T-helper 17 cell (primary cell): Measurements from ENCODE around the gene TESMIN. TPM values are rescaled to one million over a fixed set of nuclear protein-coding genes. Genes with fewer than 3 reads are reported as not detected.

Experiments
- ATAC-seq: fragments of 150-1000 bp; cut with Tn5 transposase; 2 replicates; pipeline ENCODE4 v1.10.0; 2021; ENCODE audit warnings: mild to moderate bottlenecking, moderate library complexity
- DNase-seq, 3 donors: peaks; one replicate each; pipeline versions ENCODE4 v3.0.0 to v3.0.0-alpha.2; 2020 to 2021
- H3K9me3 ChIP-seq: one replicate; pipeline ENCODE4 v1.7.0; 2013; ENCODE audit warnings: low read length, mild to moderate bottlenecking; ENCODE audit not compliant: control insufficient read depth, poor library complexity, severe bottlenecking
- H3K27ac Mint-ChIP-seq: one replicate; pipeline ENCODE4 v1.8.0; 2022; ENCODE audit warnings: mild to moderate bottlenecking, moderate library complexity, mixed read lengths
- H3K27me3 Mint-ChIP-seq: one replicate; pipeline ENCODE4 v1.8.0; 2022; ENCODE audit warnings: mixed read lengths
- H3K36me3 Mint-ChIP-seq: one replicate; pipeline ENCODE4 v1.8.0; 2022; ENCODE audit warnings: low read depth, mixed read lengths
- H3K4me1 Mint-ChIP-seq: one replicate; pipeline ENCODE4 v1.8.0; 2022; ENCODE audit warnings: mild to moderate bottlenecking, mixed read lengths
- H3K4me3 Mint-ChIP-seq: one replicate; pipeline ENCODE4 v1.8.0; 2022; ENCODE audit warnings: mild to moderate bottlenecking, moderate library complexity, mixed read lengths
- total RNA-seq, 4 donors: library from RNA in 2 of 4; stranded (reverse) in 2 of 4; gene quantifications; one replicate each; pipeline ENCODE4 v1.2.3 and lab custom pipeline; 2022 to 2026

Gene TESMIN
- total RNA-seq, 2 donors from 2014 or later: 5.0 to 5.5 TPM

GRCh38 chr11:68683121-68683520 lies 68.2 kb downstream of the TESMIN start:
- H3K4me1 Mint-ChIP-seq: peaks cover 8% of the 10 kb centered on the region
- H3K9me3 ChIP-seq: no peaks in the 10 kb centered on the region
- peaks cover 5% of the 10 kb centered on the region for H3K36me3 Mint-ChIP-seq
- DNase-seq (no peak), ATAC-seq (no peak)
- H3K27ac Mint-ChIP-seq: no peak overlapping the region
- peaks cover 53% of the 10 kb centered on the region for H3K27me3 Mint-ChIP-seq
- H3K4me3 Mint-ChIP-seq: no peak overlapping the region

GRCh38 chr11:68682531-68682961 lies 68.8 kb downstream of the TESMIN start:
- no peak overlapping the region for H3K4me3 Mint-ChIP-seq
- H3K9me3 ChIP-seq: no peaks in the 10 kb centered on the region
- DNase-seq (no peak), ATAC-seq (no peak)
- H3K36me3 Mint-ChIP-seq: peaks cover 5% of the 10 kb centered on the region
- no peak overlapping the region for H3K27ac Mint-ChIP-seq
- peaks cover 51% of the 10 kb centered on the region for H3K27me3 Mint-ChIP-seq
- peaks cover 8% of the 10 kb centered on the region for H3K4me1 Mint-ChIP-seq

GRCh38 chr11:68680541-68681231 lies 70.6 kb downstream of the TESMIN start:
- peaks cover 2% of the 10 kb centered on the region for H3K36me3 Mint-ChIP-seq
- ATAC-seq (no peak), DNase-seq (no peak)
- H3K4me1 Mint-ChIP-seq: peaks cover 4% of the 10 kb centered on the region
- H3K27me3 Mint-ChIP-seq: peaks cover 43% of the 10 kb centered on the region
- no peak overlapping the region for H3K27ac Mint-ChIP-seq
- H3K4me3 Mint-ChIP-seq: no peak overlapping the region
- H3K9me3 ChIP-seq: no peaks in the 10 kb centered on the region

GRCh38 chr11:68678031-68678441 lies 73.3 kb downstream of the TESMIN start:
- no peaks in the 10 kb centered on the region for H3K9me3 ChIP-seq
- Mint-ChIP-seq H3K27ac (no peak overlapping the region), H3K27me3 (peaks cover 41% of the 10 kb centered on the region), H3K36me3 (peaks cover 2% of the 10 kb centered on the region), H3K4me1 (peaks cover 3% of the 10 kb centered on the region), H3K4me3 (no peak overlapping the region)
- DNase-seq (no peak), ATAC-seq (no peak)

- H3K27ac Mint-ChIP-seq: no peak overlapping the region
- H3K36me3 Mint-ChIP-seq: no peaks in the 10 kb centered on the region
- H3K27me3 Mint-ChIP-seq: peaks cover 35% of the 10 kb centered on the region
- H3K4me3 Mint-ChIP-seq: no peak overlapping the region
- no peaks in the 10 kb centered on the region for H3K9me3 ChIP-seq
- H3K4me1 Mint-ChIP-seq: no peaks in the 10 kb centered on the region
- DNase-seq: no peak
- ATAC-seq: no peak
Measured at GRCh38 chr11:68677432-68677831, 73.9 kb downstream of the TESMIN start.

GRCh38 chr11:68674461-68674860 lies 76.9 kb downstream of the TESMIN start:
- DNase-seq: no peak

GRCh38 chr11:68673991-68674390 lies 77.3 kb downstream of the TESMIN start:
- ATAC-seq: no peak
- no peak overlapping the region for H3K27ac Mint-ChIP-seq
- H3K36me3 Mint-ChIP-seq: no peaks in the 10 kb centered on the region

More at GRCh38 chr11:68674461-68674860, 76.9 kb downstream of the TESMIN start:
- H3K4me3 Mint-ChIP-seq: no peak overlapping the region
- no peak overlapping the region for H3K27ac Mint-ChIP-seq
- H3K4me1 Mint-ChIP-seq: no peaks in the 10 kb centered on the region
- ATAC-seq: no peak
- H3K9me3 ChIP-seq: no peaks in the 10 kb centered on the region
- H3K27me3 Mint-ChIP-seq: peaks cover 30% of the 10 kb centered on the region
- H3K36me3 Mint-ChIP-seq: no peaks in the 10 kb centered on the region

GRCh38 chr11:68673306-68673945 lies 77.9 kb downstream of the TESMIN start:
- Mint-ChIP-seq H3K4me3 (no peak overlapping the region), H3K27ac (no peak overlapping the region), H3K27me3 (peaks cover 22% of the 10 kb centered on the region), H3K4me1 (no peaks in the 10 kb centered on the region), H3K36me3 (no peaks in the 10 kb centered on the region)
- H3K9me3 ChIP-seq: no peaks in the 10 kb centered on the region
- ATAC-seq (no peak), DNase-seq (no peak)

More at GRCh38 chr11:68673991-68674390, 77.3 kb downstream of the TESMIN start:
- no peaks in the 10 kb centered on the region for H3K9me3 ChIP-seq
- H3K4me3 Mint-ChIP-seq: no peak overlapping the region
- no peaks in the 10 kb centered on the region for H3K4me1 Mint-ChIP-seq
- no peak for DNase-seq
- H3K27me3 Mint-ChIP-seq: peaks cover 28% of the 10 kb centered on the region

- no peaks in the 10 kb centered on the region for H3K4me1 Mint-ChIP-seq
- no peak overlapping the region for H3K27ac Mint-ChIP-seq
- H3K36me3 Mint-ChIP-seq: no peaks in the 10 kb centered on the region
- no peaks in the 10 kb centered on the region for H3K9me3 ChIP-seq
- no peak overlapping the region for H3K4me3 Mint-ChIP-seq
- H3K27me3 Mint-ChIP-seq: peaks cover 11% of the 10 kb centered on the region
- DNase-seq (no peak), ATAC-seq (no peak)
Measured at GRCh38 chr11:68670208-68670992, 80.9 kb downstream of the TESMIN start.

GRCh38 chr11:68669301-68670090 lies 81.8 kb downstream of the TESMIN start:
- no peaks in the 10 kb centered on the region for H3K9me3 ChIP-seq
- Mint-ChIP-seq H3K27ac (no peak overlapping the region), H3K4me1 (no peaks in the 10 kb centered on the region), H3K4me3 (no peak overlapping the region), H3K27me3 (peaks cover 14% of the 10 kb centered on the region), H3K36me3 (no peaks in the 10 kb centered on the region)
- ATAC-seq (no peak), DNase-seq (no peak)

GRCh38 chr11:68667511-68668500 lies 83.5 kb downstream of the TESMIN start:
- no peak for DNase-seq
- Mint-ChIP-seq H3K36me3 (no peaks in the 10 kb centered on the region), H3K27me3 (peaks cover 24% of the 10 kb centered on the region), H3K4me3 (no peak overlapping the region), H3K27ac (no peak overlapping the region), H3K4me1 (no peaks in the 10 kb centered on the region)
- no peak for ATAC-seq
- H3K9me3 ChIP-seq: no peaks in the 10 kb centered on the region

- Mint-ChIP-seq H3K36me3 (peaks cover 3% of the 10 kb centered on the region), H3K27ac (no peak overlapping the region), H3K27me3 (peaks cover 30% of the 10 kb centered on the region), H3K4me1 (no peaks in the 10 kb centered on the region), H3K4me3 (no peak overlapping the region)
- no peaks in the 10 kb centered on the region for H3K9me3 ChIP-seq
- ATAC-seq: no peak
- no peak for DNase-seq
Measured at GRCh38 chr11:68666849-68667248, 84.5 kb downstream of the TESMIN start.
